ENCODE data around the gene TMEM234. TPM values are rescaled to one million over a fixed set of nuclear protein-coding genes. Genes with fewer than 3 reads are reported as not detected.

TMEM234 gene
- total RNA-seq, 6 experiments from 2014 or later, result 3.4 to 7.2 (median 5.9) TPM

GRCh38 chr1:32199043-32199716 is 23.0 kb downstream of the TMEM234 start:
- no peak for DNase-seq
- TF ChIP-seq POLR2A (IDR thresholded peaks at IDR 0.05), result no peak
- TF ChIP-seq, protein P1, sequence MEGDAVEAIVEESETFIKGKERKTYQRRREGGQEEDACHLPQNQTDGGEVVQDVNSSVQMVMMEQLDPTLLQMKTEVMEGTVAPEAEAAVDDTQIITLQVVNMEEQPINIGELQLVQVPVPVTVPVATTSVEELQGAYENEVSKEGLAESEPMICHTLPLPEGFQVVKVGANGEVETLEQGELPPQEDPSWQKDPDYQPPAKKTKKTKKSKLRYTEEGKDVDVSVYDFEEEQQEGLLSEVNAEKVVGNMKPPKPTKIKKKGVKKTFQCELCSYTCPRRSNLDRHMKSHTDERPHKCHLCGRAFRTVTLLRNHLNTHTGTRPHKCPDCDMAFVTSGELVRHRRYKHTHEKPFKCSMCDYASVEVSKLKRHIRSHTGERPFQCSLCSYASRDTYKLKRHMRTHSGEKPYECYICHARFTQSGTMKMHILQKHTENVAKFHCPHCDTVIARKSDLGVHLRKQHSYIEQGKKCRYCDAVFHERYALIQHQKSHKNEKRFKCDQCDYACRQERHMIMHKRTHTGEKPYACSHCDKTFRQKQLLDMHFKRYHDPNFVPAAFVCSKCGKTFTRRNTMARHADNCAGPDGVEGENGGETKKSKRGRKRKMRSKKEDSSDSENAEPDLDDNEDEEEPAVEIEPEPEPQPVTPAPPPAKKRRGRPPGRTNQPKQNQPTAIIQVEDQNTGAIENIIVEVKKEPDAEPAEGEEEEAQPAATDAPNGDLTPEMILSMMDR (IDR thresholded peaks at IDR 0.05), result no peak
- no peak for ATAC-seq
- Histone ChIP-seq H3K9me3 (no peaks in the 10 kb centered on the region), H3K4me3 (no peak overlapping the region), H3K27ac (no peak overlapping the region), H3K4me1 (peaks cover 0 to 17% (median 7%) of the 10 kb centered on the region in 4 donors), H3K36me3 (peaks cover 9 to 28% (median 16%) of the 10 kb centered on the region in 4 donors), H3K27me3 (no peaks in the 10 kb centered on the region)
- intact Hi-C loops (cut with DNase I), result no loop called here
- 80% methylated on average over 1 of the region's 4 CpGs for whole genome bisulfite sequencing (ENCODE audit: insufficient coverage, low coverage, low lambda C conversion rate, missing lambda C conversion rate)

GRCh38 chr1:32198237-32199042 is 23.7 kb downstream of the TMEM234 start:
- H3K9me3 ChIP-seq, result no peaks in the 10 kb centered on the region
- H3K27ac ChIP-seq, result no peak overlapping the region
- no peaks in the 10 kb centered on the region for H3K27me3 ChIP-seq
- ATAC-seq (no peak), DNase-seq (peak in 1 of 3 donors; percentile 22)
- no peak overlapping the region for H3K4me3 ChIP-seq
- H3K4me1 ChIP-seq, result peaks cover 0 to 17% (median 7%) of the 10 kb centered on the region in 4 donors
- intact Hi-C loops (cut with DNase I), result no loop called here
- H3K36me3 ChIP-seq, result peaks cover 13 to 36% (median 22%) of the 10 kb centered on the region in 4 donors
- no peak for TF ChIP-seq POLR2A (IDR thresholded peaks at IDR 0.05)
- TF ChIP-seq, protein P1 (IDR thresholded peaks at IDR 0.05), result no peak
- WGBS (ENCODE audit: insufficient coverage, low coverage, low lambda C conversion rate, missing lambda C conversion rate), result 57% methylated on average over 2 of the region's 3 CpGs

GRCh38 chr1:32197837-32198236 is 24.3 kb downstream of the TMEM234 start:
- Histone ChIP-seq H3K4me3 (no peak overlapping the region), H3K9me3 (no peaks in the 10 kb centered on the region), H3K36me3 (peaks cover 13 to 42% (median 27%) of the 10 kb centered on the region in 4 donors), H3K4me1 (peaks cover 0 to 17% (median 7%) of the 10 kb centered on the region in 4 donors), H3K27ac (no peak overlapping the region), H3K27me3 (no peaks in the 10 kb centered on the region)
- WGBS (ENCODE audit: insufficient coverage, low coverage, low lambda C conversion rate, missing lambda C conversion rate), result 66% methylated on average over 4 of the region's 6 CpGs
- no peak for ATAC-seq
- DNase-seq, result peak in 1 of 3 donors; percentile 48
- no peak for TF ChIP-seq POLR2A (IDR thresholded peaks at IDR 0.05)
- TF ChIP-seq, protein P1 (IDR thresholded peaks at IDR 0.05), result no peak
- intact Hi-C loops (cut with DNase I), result no loop called here

- no peak for DNase-seq
- H3K4me3 ChIP-seq, result no peak overlapping the region
- H3K4me1 ChIP-seq, result peaks cover 0 to 17% (median 7%) of the 10 kb centered on the region in 4 donors
- TF ChIP-seq, protein P1 (IDR thresholded peaks at IDR 0.05), result no peak
- no peak for TF ChIP-seq POLR2A (IDR thresholded peaks at IDR 0.05)
- ATAC-seq, result no peak
- WGBS (ENCODE audit: insufficient coverage, low coverage, low lambda C conversion rate, missing lambda C conversion rate), result no CpG with 5 or more reads among the region's 1 CpG
- peaks cover 17 to 49% (median 32%) of the 10 kb centered on the region in 4 donors for H3K36me3 ChIP-seq
- intact Hi-C loops (cut with DNase I), result no loop called here
- H3K9me3 ChIP-seq, result no peaks in the 10 kb centered on the region
- H3K27me3 ChIP-seq, result no peaks in the 10 kb centered on the region
- no peak overlapping the region for H3K27ac ChIP-seq
These were observed 25.1 kb downstream of the TMEM234 start for GRCh38 chr1:32197074-32197473.

Data from right lobe of liver (tissue), 6 donors.